H1 (cell line): ENCODE data around the gene GPR17. TPM values are rescaled to one million over a fixed set of nuclear protein-coding genes. Genes with fewer than 3 reads are reported as not detected.

ENCODE experiments used
- CTCF ChIA-PET: fragments of 300-600 bp; sonication (Branson Sonifier 250); formaldehyde crosslinking; loops from one replicate; lab custom pipeline; 2021; ENCODE audit not compliant: partially characterized antibody; lab: Charles Lee
- POLR2A ChIA-PET: fragments of 300-600 bp; sonication (Branson Sonifier 250); formaldehyde crosslinking; loops from one replicate; lab custom pipeline; 2021; ENCODE audit warnings: inconsistent platforms; ENCODE audit not compliant: partially characterized antibody; lab: Charles Lee
- DNase-seq, 2 experiments: peaks; one replicate each; pipeline versions ENCODE4 v3.0.0 to v3.0.0-alpha.2; 2010 to 2022; ENCODE audit warnings: low spot score in 2 of 2, low read depth in 1 of 2, mixed read lengths in 1 of 2
- FAIRE-seq: peaks from 2 replicates; lab custom pipeline; 2011; peaks lifted over from hg19 to GRCh38; lab: Jason Lieb, UNC
- H2AFZ ChIP-seq: 2 replicates; pipeline ENCODE4 v1.8.1; 2012; ENCODE audit warnings: low read length, inconsistent platforms
- H2AK5ac ChIP-seq: 2 replicates; pipeline ENCODE4 v1.6.1; 2013; ENCODE audit warnings: low read depth, low read length
- H2BK120ac ChIP-seq: replicated peaks from 2 replicates; pipeline ENCODE3; 2013; ENCODE audit warnings: low read depth, low read length, inconsistent platforms
- H2BK12ac ChIP-seq: 2 replicates; pipeline ENCODE4 v1.6.1; 2013; ENCODE audit warnings: low read depth, low read length
- H2BK15ac ChIP-seq: 2 replicates; pipeline ENCODE4 v1.6.1; 2013; ENCODE audit warnings: low read length
- H2BK20ac ChIP-seq: 2 replicates; pipeline ENCODE4 v1.6.1; 2013; ENCODE audit warnings: low read length
- H2BK5ac ChIP-seq: 2 replicates; pipeline ENCODE4 v1.6.1; 2013; ENCODE audit warnings: low read depth, low read length
- H3K14ac ChIP-seq: 2 replicates; pipeline ENCODE4 v1.6.1; 2013; ENCODE audit warnings: inconsistent platforms; ENCODE audit not compliant: insufficient read length
- H3K18ac ChIP-seq: 2 replicates; pipeline ENCODE4 v1.6.1; 2013; ENCODE audit warnings: low read length; ENCODE audit errors: extremely low read depth
- H3K23ac ChIP-seq: 2 replicates; pipeline ENCODE4 v1.6.1; 2013; ENCODE audit warnings: inconsistent platforms; ENCODE audit not compliant: insufficient read length
- H3K23me2 ChIP-seq: 2 replicates; pipeline ENCODE4 v1.6.1; 2013; ENCODE audit warnings: low read depth, low read length
- H3K27ac ChIP-seq: 2 replicates; pipeline ENCODE4 v1.6.1; 2011; ENCODE audit warnings: low read depth, low read length, inconsistent platforms
- H3K27me3 ChIP-seq, 4 experiments: replicated peaks in 1 of 4; 1 replicate in 1 of 4; 2 replicates in 3 of 4; pipeline versions ENCODE4 v1.6.1 to v1.8.1; 2011 to 2013; ENCODE audit warnings: low read length in 3 of 4, mild to moderate bottlenecking in 3 of 4, inconsistent platforms in 2 of 4, mixed read lengths in 2 of 4, moderate library complexity in 1 of 4; ENCODE audit not compliant: control insufficient read depth in 3 of 4, insufficient read depth in 3 of 4; ENCODE audit errors: extremely low read depth in 1 of 4
- H3K36me3 ChIP-seq, 4 experiments: 2 replicates each; pipeline versions ENCODE4 v1.6.1 to v1.8.1; 2011 to 2013; ENCODE audit warnings: mild to moderate bottlenecking in 4 of 4, low read length in 3 of 4, moderate library complexity in 2 of 4, control low read depth in 1 of 4, inconsistent platforms in 1 of 4; ENCODE audit not compliant: insufficient read depth in 4 of 4, control insufficient read depth in 2 of 4
- H3K4ac ChIP-seq: replicated peaks from 2 replicates; pipeline ENCODE3; 2013; ENCODE audit warnings: low read length, low read depth, mixed read lengths, inconsistent platforms; ENCODE audit not compliant: insufficient read length
- H3K4me1 ChIP-seq, 4 experiments: replicated peaks in 1 of 4; 1 replicate in 1 of 4; 2 replicates in 3 of 4; pipeline versions ENCODE4 v1.6.1 to v1.8.1; 2011 to 2013; ENCODE audit warnings: low read length in 3 of 4, inconsistent platforms in 2 of 4, mixed read lengths in 1 of 4; ENCODE audit not compliant: insufficient read depth in 4 of 4, control insufficient read depth in 3 of 4
- H3K4me2 ChIP-seq, 2 experiments: 2 replicates each; pipeline versions ENCODE4 v1.6.1 to v1.8.1; 2011 to 2013; ENCODE audit warnings: low read depth in 2 of 2, low read length in 2 of 2, control low read depth in 1 of 2, inconsistent platforms in 1 of 2, mild to moderate bottlenecking in 1 of 2; ENCODE audit not compliant: insufficient read depth in 1 of 2
- H3K4me3 ChIP-seq, 4 experiments: fragments of 200-600, 300-600 bp in 1 of 4; sonication (generic), shearing (Covaris generic), sonication (Bioruptor Twin) in 1 of 4; 2 replicates each; pipeline versions ENCODE4 v1.5.1 to v1.8.1; 2011 to 2016; ENCODE audit warnings: low read length in 4 of 4, low read depth in 3 of 4, control low read depth in 2 of 4, inconsistent platforms in 2 of 4, mild to moderate bottlenecking in 2 of 4, mixed read lengths in 1 of 4, moderate library complexity in 1 of 4; ENCODE audit not compliant: insufficient read depth in 2 of 4; ENCODE audit errors: extremely low read depth in 1 of 4
- H3K56ac ChIP-seq: replicated peaks from 2 replicates; pipeline ENCODE3; 2013; ENCODE audit warnings: low read depth, mild to moderate bottlenecking, mixed read lengths, low read length, inconsistent platforms; ENCODE audit not compliant: insufficient read length
- H3K79me1 ChIP-seq: 2 replicates; pipeline ENCODE4 v1.6.1; 2013; ENCODE audit warnings: low read depth, low read length, control low read depth
- H3K79me2 ChIP-seq, 2 experiments: 2 replicates each; pipeline versions ENCODE4 v1.6.1 to v1.8.1; 2012 to 2013; ENCODE audit warnings: low read length in 2 of 2, mild to moderate bottlenecking in 2 of 2, inconsistent platforms in 1 of 2; ENCODE audit not compliant: insufficient read depth in 2 of 2, control insufficient read depth in 1 of 2
- H3K9ac ChIP-seq, 4 experiments: replicated peaks in 1 of 4; 1 replicate in 1 of 4; 2 replicates in 3 of 4; pipeline versions ENCODE4 v1.6.1 to v1.8.1; 2011 to 2013; ENCODE audit warnings: low read depth in 3 of 4, low read length in 3 of 4, control low read depth in 2 of 4, mild to moderate bottlenecking in 2 of 4, moderate library complexity in 2 of 4, inconsistent platforms in 1 of 4; ENCODE audit errors: extremely low read depth in 1 of 4
- H3K9me3 ChIP-seq, 2 experiments: 2 replicates each; pipeline versions ENCODE4 v1.6.1 to v1.8.1; 2012 to 2013; ENCODE audit warnings: mild to moderate bottlenecking in 2 of 2, moderate library complexity in 2 of 2, control low read depth in 1 of 2, inconsistent platforms in 1 of 2, low read depth in 1 of 2, low read length in 1 of 2, mixed read lengths in 1 of 2; ENCODE audit not compliant: insufficient read depth in 2 of 2
- H4K20me1 ChIP-seq, 2 experiments: replicated peaks in 1 of 2; 2 replicates each; pipeline versions ENCODE3 to v1.8.1; 2011 to 2013; ENCODE audit warnings: inconsistent platforms in 2 of 2, low read length in 2 of 2, mild to moderate bottlenecking in 1 of 2; ENCODE audit not compliant: insufficient read depth in 2 of 2, control insufficient read depth in 1 of 2
- H4K5ac ChIP-seq: 2 replicates; pipeline ENCODE4 v1.6.1; 2013; ENCODE audit warnings: low read length, low read depth, mixed read lengths, inconsistent platforms; ENCODE audit not compliant: insufficient read length
- H4K8ac ChIP-seq: 2 replicates; pipeline ENCODE4 v1.8.0; 2013; ENCODE audit warnings: mild to moderate bottlenecking, moderate library complexity, low read length, inconsistent platforms; ENCODE audit not compliant: insufficient read depth; ENCODE audit errors: extremely low read depth
- H4K91ac ChIP-seq: replicated peaks from 2 replicates; pipeline ENCODE3; 2013; ENCODE audit warnings: low read length, mixed read lengths, inconsistent platforms; ENCODE audit not compliant: insufficient read length
- BCL11A ChIP-seq, 2 experiments: IDR thresholded peaks; one replicate each; pipeline ENCODE4 v1.6.1; 2011; ENCODE audit warnings: low read depth in 2 of 2, low read length in 2 of 2, mild to moderate bottlenecking in 2 of 2
- CBX8 ChIP-seq: fragments of 300-800, 300-1000 bp; sonication (generic); IDR thresholded peaks from 2 replicates; pipeline ENCODE4 v1.7.1; 2016; ENCODE audit warnings: low read depth, low read length, borderline replicate concordance
- CHD2 ChIP-seq: IDR thresholded peaks from 2 replicates; pipeline ENCODE4 v1.6.1; 2012; ENCODE audit warnings: low read length, improper control_type of control experiment
- HDAC6 ChIP-seq: IDR thresholded peaks from one replicate; pipeline ENCODE4 v1.7.1; 2012; ENCODE audit warnings: low read depth, mild to moderate bottlenecking, inconsistent platforms, low read length, moderate library complexity
- PHF8 ChIP-seq: fragments of 200-600 bp; sonication (generic); conservative IDR thresholded peaks from 2 replicates; pipeline ENCODE4 v1.7.1; 2012; ENCODE audit warnings: low read depth, mild to moderate bottlenecking, inconsistent platforms, low read length, moderate library complexity
- RXRA ChIP-seq: IDR thresholded peaks from 2 replicates; pipeline ENCODE4 v1.6.1; 2011; ENCODE audit warnings: low read depth, mild to moderate bottlenecking, low read length, moderate library complexity; ENCODE audit not compliant: insufficient read depth
- SIRT6 ChIP-seq: IDR thresholded peaks from one replicate; pipeline ENCODE4 v1.7.1; 2012; ENCODE audit warnings: low read length, inconsistent platforms
- TBP ChIP-seq: IDR thresholded peaks from 2 replicates; pipeline ENCODE4 v1.6.1; 2011; ENCODE audit warnings: low read depth, low read length, improper control_type of control experiment
- YY1 ChIP-seq: IDR thresholded peaks from 2 replicates; pipeline ENCODE4 v1.6.1; 2011; ENCODE audit warnings: low read depth, mild to moderate bottlenecking, low read length
- WGBS, 2 experiments: shearing (Covaris generic) in 1 of 2; methylation state at CpG; one replicate each; pipeline versions ENCODE4 v1.1.6 to v1.1.7; 2013 to 2015; ENCODE audit warnings: low lambda C conversion rate in 2 of 2, mixed read lengths in 2 of 2, inconsistent platforms in 1 of 2, low coverage in 1 of 2, missing lambda C conversion rate in 1 of 2; ENCODE audit not compliant: insufficient replicate concordance in 2 of 2, insufficient coverage in 1 of 2, insufficient read length in 1 of 2; ENCODE audit errors: extremely low coverage in 1 of 2, missing lambda C conversion rate in 1 of 2; 5-methylcytosine and 5-hydroxymethylcytosine counted together
- long read RNA-seq, 2 experiments: library from RNA in 1 of 2; library from capped mRNA in 1 of 2; stranded (forward); transcript quantifications; one replicate each; pipeline ENCODE4 v2.0.0, GENCODE V29; 2021; ENCODE audit warnings: inconsistent platforms in 1 of 2
- polyA minus RNA-seq, 3 experiments: library from RNA; depleted of rRNA, polyadenylated mRNA; stranded (reverse); fragments of >200 nt; gene quantifications; 1 replicate in 2 of 3; 2 replicates in 1 of 3; pipeline ENCODE4 v1.2.3, GENCODE V29; 2011
- polyA plus RNA-seq, 7 experiments: library from polyadenylated mRNA; depleted of rRNA in 3 of 7; stranded (reverse) in 5 of 7; unstranded in 2 of 7; fragments of >200 nt in 5 of 7; fragments of 200-250 nt in 2 of 7; gene quantifications; 1 replicate in 5 of 7; 2 replicates in 1 of 7; 4 replicates in 1 of 7; pipeline versions ENCODE4 v1.2.1 to v1.2.3, GENCODE V29; 2011 to 2013; ENCODE audit warnings: missing spikeins in 2 of 7, mixed read lengths in 2 of 7
- total RNA-seq: library from RNA; stranded (reverse); fragmentation: NEBNext Ultra II Directional; extraction: Animal tissue kit (Norgen Biotek cat#: 25700); gene quantifications from 2 replicates; pipeline ENCODE4 v1.2.1, GENCODE V29; 2021

The GPR17 gene, protein sequence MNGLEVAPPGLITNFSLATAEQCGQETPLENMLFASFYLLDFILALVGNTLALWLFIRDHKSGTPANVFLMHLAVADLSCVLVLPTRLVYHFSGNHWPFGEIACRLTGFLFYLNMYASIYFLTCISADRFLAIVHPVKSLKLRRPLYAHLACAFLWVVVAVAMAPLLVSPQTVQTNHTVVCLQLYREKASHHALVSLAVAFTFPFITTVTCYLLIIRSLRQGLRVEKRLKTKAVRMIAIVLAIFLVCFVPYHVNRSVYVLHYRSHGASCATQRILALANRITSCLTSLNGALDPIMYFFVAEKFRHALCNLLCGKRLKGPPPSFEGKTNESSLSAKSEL
- total RNA-seq = not detected in 2 replicates
- polyA plus RNA-seq (2011; rRNA removed) = 0.03 TPM in 2 replicates
- polyA plus RNA-seq (2011; cell fraction: cytosol; rRNA removed) = not detected
- 0.13 TPM for polyA plus RNA-seq (2011; cell fraction: nucleus; rRNA removed)
- 0.14 to 0.90 TPM (median 0.59 TPM) in 3 of 4 replicates, not detected in the other for polyA plus RNA-seq (2012, experiment 1 of 2)
- polyA plus RNA-seq (2012, experiment 2 of 2) = 0.09 TPM
- not detected for polyA plus RNA-seq (2013, experiment 1 of 2)
- not detected for polyA plus RNA-seq (2013, experiment 2 of 2)
- not detected in 2 replicates for polyA minus RNA-seq (2011; rRNA and poly(A)+ RNA removed)
- polyA minus RNA-seq (2011; cell fraction: cytosol; rRNA and poly(A)+ RNA removed) = not detected
- not detected for polyA minus RNA-seq (2011; cell fraction: nucleus; rRNA and poly(A)+ RNA removed)
- long read RNA-seq, experiment 1 = 0 reads
- long read RNA-seq, experiment 2 = 0 reads

DNA sequence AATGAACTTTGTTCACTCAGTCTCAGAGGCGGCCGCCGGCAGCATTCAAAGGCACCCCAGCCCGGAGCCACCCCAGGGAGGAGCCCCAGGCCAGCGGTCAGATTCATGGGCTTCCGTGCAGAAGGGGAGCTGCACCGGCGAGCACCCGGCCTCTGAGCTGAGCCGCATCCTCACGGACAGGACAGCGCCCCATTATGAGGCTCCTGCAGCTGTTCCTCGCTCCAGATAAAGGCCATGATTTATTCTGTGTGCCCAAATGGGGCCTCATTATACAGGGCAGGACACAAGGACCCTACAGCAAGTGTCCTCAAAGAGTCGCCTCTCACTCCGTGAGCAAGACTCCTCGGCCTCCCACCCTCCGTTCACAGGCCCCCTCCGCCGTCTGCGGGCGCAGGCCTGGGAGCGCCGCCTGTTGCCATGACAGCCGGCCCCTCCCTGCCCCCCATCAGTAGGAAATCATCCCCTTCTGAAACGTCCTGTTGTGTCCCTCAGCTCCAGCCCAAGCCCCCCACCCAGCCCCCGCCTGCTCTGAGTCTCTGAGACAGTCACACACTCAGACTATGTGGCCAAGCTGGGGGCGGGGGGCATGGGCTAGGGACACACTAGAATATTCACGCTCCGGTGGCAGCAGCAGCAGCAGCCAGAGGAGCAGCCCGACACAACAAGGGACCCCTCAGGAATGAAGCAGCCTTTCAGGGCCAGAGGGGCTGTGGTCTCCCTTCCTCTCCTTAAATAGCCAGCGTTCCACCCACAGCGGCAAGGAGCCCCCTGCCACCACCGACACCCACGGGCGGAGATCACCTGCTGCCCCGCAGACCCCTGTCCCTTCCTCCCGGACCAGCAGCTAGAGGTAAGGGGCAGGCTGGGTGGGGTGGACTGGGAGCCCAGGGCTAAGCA is at the start of gene GPR17:
TSS of gene GPR17 (plus strand) at position 759 of the 897 bp plus-strand sequence. CDS start 4,583 bp downstream, outside the sequence.
- Histone ChIP-seq H3K14ac (no peak within 1 kb of the TSS), H3K18ac (no peak within 1 kb of the TSS), H3K4me3 (no peak within 1 kb of the TSS), H2BK12ac (no peak within 1 kb of the TSS), H3K27ac (no peak within 1 kb of the TSS), H3K4me1 (peaks cover 0 to 5% (median under 1%) of the 10 kb centered on the region in 4 experiments; a peak in 2 of 7 replicates), H2BK15ac (no peak within 1 kb of the TSS), H3K23ac (no peak within 1 kb of the TSS), H3K56ac (no peak within 1 kb of the TSS), H3K23me2 (no peaks in the 10 kb centered on the region), H3K79me1 (0 out of 2 replicates have a peak, but pooled peaks cover 3% of the 10 kb centered on the region), H3K27me3 (peaks cover 0 to 2% (median 0%) of the 10 kb centered on the region in 4 experiments; a peak in 1 of 7 replicates), H2BK20ac (no peak within 1 kb of the TSS), H2BK120ac (no peak within 1 kb of the TSS), H4K20me1 (no peaks in the 10 kb centered on the region), H4K5ac (no peak within 1 kb of the TSS), H4K91ac (peak within 1 kb of the TSS; percentile 63), H3K4ac (no peak within 1 kb of the TSS), H4K8ac (peak within 1 kb of the TSS; percentile 69), H2AFZ (no peak within 1 kb of the TSS), H3K9me3 (no peaks in the 10 kb centered on the region), H3K79me2 (no peaks in the 10 kb centered on the region), H3K4me2 (no peak within 1 kb of the TSS), H2BK5ac (no peak within 1 kb of the TSS), H3K36me3 (no peaks in the 10 kb centered on the region), H2AK5ac (no peak within 1 kb of the TSS), H3K9ac (no peak within 1 kb of the TSS)
- 86% methylated on average over 35 of the region's 37 CpGs; no CpG with 5 or more reads in 1 of the 2 experiments for WGBS, 2 experiments
- FAIRE-seq = no peak
- ChIA-PET CTCF (interaction anchor here (1.2 to 13.7 kb wide), 3 partner anchors 9 to 68 kb away, joined by 3 to 160 read pairs (median 4); no protein-coding TSS in a partner anchor), POLR2A (no interaction called here)
- DNase-seq = no peak
- TF ChIP-seq RXRA (no peak), BCL11A (IDR thresholded peaks at IDR 0.05; ENCODE audit: low read depth in 2 of 2, low read length in 2 of 2) (no peak), TBP (no peak), CBX8 (no peak), PHF8 (no peak), YY1 (no peak), CHD2 (no peak), SIRT6 (no peak), HDAC6 (no peak)
